H1 (cell line): ENCODE results near the gene BRCA1. TPM values are rescaled to one million over a fixed set of nuclear protein-coding genes. Genes with fewer than 3 reads are reported as not detected.
A peak's percentile ranks its signal among the peaks of the same experiment; 100 is the strongest.

ENCODE experiments used
- ATF3 ChIP-seq: IDR thresholded peaks from 2 replicates; pipeline ENCODE4 v1.6.1; 2011; ENCODE audit warnings: low read depth, mild to moderate bottlenecking, low read length; ENCODE audit not compliant: insufficient read depth
- CBX8 ChIP-seq: fragments of 300-800, 300-1000 bp; sonication (generic); IDR thresholded peaks from 2 replicates; pipeline ENCODE4 v1.7.1; 2016; ENCODE audit warnings: low read depth, low read length, borderline replicate concordance
- CHD7 ChIP-seq: fragments of 300-600 bp; sonication (generic); IDR thresholded peaks from 2 replicates; pipeline ENCODE4 v1.7.1; 2012; ENCODE audit warnings: low read length, moderate library complexity, mild to moderate bottlenecking, inconsistent platforms; ENCODE audit not compliant: insufficient replicate concordance
- CTBP2 ChIP-seq: IDR thresholded peaks from 2 replicates; pipeline ENCODE4 v1.7.0; 2011; ENCODE audit warnings: borderline replicate concordance, mild to moderate bottlenecking, moderate library complexity, mixed read lengths, low read length; ENCODE audit not compliant: insufficient read depth, insufficient read length
- KDM5A ChIP-seq: fragments of 200-600 bp; IDR thresholded peaks from 2 replicates; pipeline ENCODE4 v1.7.1; 2012; ENCODE audit warnings: mild to moderate bottlenecking, low read length, inconsistent platforms, mixed read lengths
- POLR2AphosphoS5 ChIP-seq: IDR thresholded peaks from 2 replicates; pipeline ENCODE4 v1.6.1; 2011; ENCODE audit warnings: low read depth, low read length
- TAF1 ChIP-seq: IDR thresholded peaks from 2 replicates; pipeline ENCODE4 v1.6.1; 2011; ENCODE audit warnings: mild to moderate bottlenecking, low read depth, low read length
- TCF12 ChIP-seq: IDR thresholded peaks from 2 replicates; pipeline ENCODE4 v1.6.1; 2011; ENCODE audit warnings: low read depth, mild to moderate bottlenecking, low read length
- polyA plus RNA-seq, 7 experiments: library from polyadenylated mRNA; depleted of rRNA in 3 of 7; stranded (reverse) in 5 of 7; unstranded in 2 of 7; fragments of >200 nt in 5 of 7; fragments of 200-250 nt in 2 of 7; gene quantifications; 1 replicate in 5 of 7; 2 replicates in 1 of 7; 4 replicates in 1 of 7; pipeline versions ENCODE4 v1.2.1 to v1.2.3, GENCODE V29; 2011 to 2013; ENCODE audit warnings: missing spikeins in 2 of 7, mixed read lengths in 2 of 7
- total RNA-seq: library from RNA; stranded (reverse); fragmentation: NEBNext Ultra II Directional; extraction: Animal tissue kit (Norgen Biotek cat#: 25700); gene quantifications from 2 replicates; pipeline ENCODE4 v1.2.1, GENCODE V29; 2021

Gene BRCA1
- total and polyA plus RNA-seq, 2 of the 8 experiments (the other 6 are each of a cell fraction or from before 2014, with no cell fraction given) = 30.7 to 39.2 TPM

DNA sequence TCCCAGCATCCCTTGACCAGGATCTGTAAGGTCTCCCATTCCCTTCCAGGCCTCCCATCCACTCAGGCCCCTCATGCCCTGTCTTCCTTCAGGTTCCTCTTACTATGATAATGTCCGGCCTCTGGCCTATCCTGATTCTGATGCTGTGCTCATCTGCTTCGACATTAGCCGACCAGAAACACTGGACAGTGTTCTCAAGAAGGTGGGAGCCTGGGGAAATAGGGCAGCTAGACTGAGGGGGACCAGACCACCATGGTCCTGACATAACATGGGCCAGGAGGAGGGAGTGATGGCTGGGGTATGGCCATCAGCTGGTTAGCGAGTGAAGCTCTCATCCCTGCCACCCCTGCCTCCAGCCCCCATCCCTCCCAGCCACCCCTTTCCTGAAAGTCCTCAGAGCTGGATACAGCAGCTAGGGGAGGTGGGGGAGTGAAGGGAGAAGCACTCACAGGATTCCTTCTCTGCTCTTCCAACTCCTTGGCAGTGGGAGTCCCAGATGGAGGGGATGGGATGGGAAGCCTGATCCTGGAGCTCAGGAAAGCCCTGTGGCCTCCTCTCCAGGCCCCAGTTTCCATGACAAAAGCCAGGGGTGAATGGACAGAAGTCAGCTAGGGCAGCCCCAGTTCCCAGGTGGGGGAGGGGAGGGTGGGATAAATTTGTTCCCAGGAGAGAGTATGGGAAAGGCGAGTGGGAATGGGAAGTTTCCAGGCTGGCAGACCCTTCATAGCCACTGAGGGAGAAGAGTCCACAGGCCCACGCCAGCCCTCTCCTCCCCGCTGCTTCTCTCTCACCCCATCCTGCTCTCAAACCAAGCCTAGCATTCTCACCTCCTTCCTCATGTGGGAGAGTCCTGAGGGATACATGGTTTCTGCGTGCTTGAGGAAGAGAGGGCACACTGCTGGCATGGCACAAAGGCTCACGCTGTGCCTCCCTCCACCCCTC is 97.8 kb downstream of the BRCA1 start (continued):
- TF ChIP-seq CHD7 = no peak
- TF ChIP-seq CTBP2 = no peak
- TF ChIP-seq CBX8 = no peak
- TF ChIP-seq ATF3 = no peak
- no peak for TF ChIP-seq TAF1
- no peak for TF ChIP-seq KDM5A
- 0 out of 2 replicates have a peak, but pooled peaks have one; percentile 22 for TF ChIP-seq POLR2AphosphoS5
- no peak for TF ChIP-seq TCF12
